Upper lobe of left lung (tissue), 6 donors: Measurements from ENCODE around the gene STYK1. TPM values are rescaled to one million over a fixed set of nuclear protein-coding genes. Genes with fewer than 3 reads are reported as not detected.

Experiments used
- ATAC-seq, 2 donors: fragments of 200-7000 bp; cut with Tn5 transposase; one replicate each; pipeline ENCODE4 v1.9.1; 2022; ENCODE audit warnings: mild to moderate bottlenecking in 2 of 2, moderate library complexity in 2 of 2; ENCODE audit not compliant: low FRiP score in 2 of 2
- DNase-seq, 2 donors: peaks; one replicate each; pipeline ENCODE4 v3.0.0-alpha.2; 2019 to 2020
- H3K27ac ChIP-seq, 4 donors: fragments of 200-600 bp; sonication (generic); one replicate each; pipeline ENCODE4 v1.5.1; 2016 to 2019
- H3K27me3 ChIP-seq, 4 donors: fragments of 200-600 bp; sonication (generic); one replicate each; pipeline ENCODE4 v1.5.1; 2017 to 2019
- H3K36me3 ChIP-seq, 4 donors: fragments of 200-600 bp; sonication (generic); one replicate each; pipeline ENCODE4 v1.5.1; 2016 to 2019
- H3K4me1 ChIP-seq, 4 donors: fragments of 200-600 bp; sonication (generic); one replicate each; pipeline ENCODE4 v1.5.1; 2018 to 2019
- H3K4me3 ChIP-seq, 4 donors: fragments of 200-600 bp; sonication (generic); one replicate each; pipeline ENCODE4 v1.5.1; 2017 to 2019; ENCODE audit warnings: mild to moderate bottlenecking in 2 of 4, moderate library complexity in 1 of 4
- H3K9me3 ChIP-seq, 4 donors: fragments of 200-600 bp; sonication (generic); one replicate each; pipeline ENCODE4 v1.5.1; 2018 to 2019
- CTCF ChIP-seq, 6 experiments: fragments of 450-650 bp in 4 of 6; fragments of 200-600 bp in 2 of 6; sonication (generic) in 2 of 6; IDR thresholded peaks; one replicate each; pipeline ENCODE4 v1.5.1; 2016 to 2019; ENCODE audit warnings: antibody characterized with exemption in 6 of 6
- EP300 ChIP-seq, 4 donors: sonication (generic); formaldehyde crosslinking; IDR thresholded peaks; one replicate each; pipeline ENCODE4 v1.5.1; 2017; ENCODE audit warnings: antibody characterized with exemption in 4 of 4, control low read depth in 2 of 4
- POLR2A ChIP-seq, 4 donors: fragments of 450-650 bp; IDR thresholded peaks; one replicate each; pipeline ENCODE4 v1.5.1; 2016 to 2017; ENCODE audit warnings: antibody characterized with exemption in 4 of 4, mild to moderate bottlenecking in 2 of 4
- POLR2AphosphoS5 ChIP-seq, 2 donors: sonication (generic); formaldehyde crosslinking; IDR thresholded peaks; one replicate each; pipeline ENCODE4 v1.5.1; 2017; ENCODE audit warnings: antibody characterized with exemption in 2 of 2
- WGBS, 2 donors: methylation state at CpG; one replicate each; pipeline ENCODE4 v1.1.5; 2017 to 2018; 5-methylcytosine and 5-hydroxymethylcytosine counted together
- total RNA-seq, 6 donors: library from RNA; depleted of rRNA in 4 of 6; stranded (reverse); fragments of >200 nt in 4 of 6; gene quantifications; one replicate each; pipeline versions ENCODE4 v1.1.0 to v1.2.1, GENCODE V29; 2016 to 2021
- donor health status: DM: no; HTN: no; CAD: no; lungs with moderate emphysema.
- donor health status: DM: no; HTN: yes; CAD: no; lungs with severe emphysema.

The STYK1 gene, protein sequence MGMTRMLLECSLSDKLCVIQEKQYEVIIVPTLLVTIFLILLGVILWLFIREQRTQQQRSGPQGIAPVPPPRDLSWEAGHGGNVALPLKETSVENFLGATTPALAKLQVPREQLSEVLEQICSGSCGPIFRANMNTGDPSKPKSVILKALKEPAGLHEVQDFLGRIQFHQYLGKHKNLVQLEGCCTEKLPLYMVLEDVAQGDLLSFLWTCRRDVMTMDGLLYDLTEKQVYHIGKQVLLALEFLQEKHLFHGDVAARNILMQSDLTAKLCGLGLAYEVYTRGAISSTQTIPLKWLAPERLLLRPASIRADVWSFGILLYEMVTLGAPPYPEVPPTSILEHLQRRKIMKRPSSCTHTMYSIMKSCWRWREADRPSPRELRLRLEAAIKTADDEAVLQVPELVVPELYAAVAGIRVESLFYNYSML
- 10 to 100 TPM in 1 of 6 donors, 1 to 10 TPM in 4, under 1 TPM in 1; 0.30 to 21.9 (median 1.1) TPM for total RNA-seq

- Histone ChIP-seq H3K36me3 (no peaks in the 10 kb centered on the region), H3K27ac (peak within 1 kb of the TSS in 2 of 4 donors; percentile 50 to 66), H3K4me3 (peak within 1 kb of the TSS; percentile 20 to 54 (median 48)), H3K4me1 (peaks cover 8 to 12% (median 11%) of the 10 kb centered on the region in 4 donors), H3K9me3 (no peaks in the 10 kb centered on the region), H3K27me3 (no peaks in the 10 kb centered on the region)
- TF ChIP-seq POLR2AphosphoS5 (IDR thresholded peaks at IDR 0.05) (peak in 1 of 2 donors; percentile 43), CTCF (IDR thresholded peaks at IDR 0.05) (peak; percentile 70 to 87 (median 82)), POLR2A (IDR thresholded peaks at IDR 0.05) (no peak)
- 1% methylated on average over 25 to 31 of the region's 35 CpGs for WGBS, 2 donors
- DNase-seq = peak; percentile 75 to 94
- ATAC-seq = peak; percentile 76 to 90
Measured at GRCh38 chr12:10673659-10674384, at the start of gene STYK1. STYK1 (minus strand) TSS chr12:10674052; CDS start chr12:10634618, 39,434 bp downstream.

- peak; percentile 40 to 90 for TF ChIP-seq POLR2AphosphoS5 (IDR thresholded peaks at IDR 0.05)
- TF ChIP-seq POLR2A (IDR thresholded peaks at IDR 0.05) = peak in 3 of 4 donors; percentile 75 to 82 (median 78)
- TF ChIP-seq EP300 (IDR thresholded peaks at IDR 0.05) = peak in 1 of 4 donors; percentile 53
- no peak for TF ChIP-seq CTCF (IDR thresholded peaks at IDR 0.05)
- peaks cover 0 to 5% (median 0%) of the 10 kb centered on the region in 4 donors for H3K36me3 ChIP-seq
- peak within 1 kb of the TSS; percentile 81 to 94 (median 88) for H3K4me3 ChIP-seq
- peak within 1 kb of the TSS; percentile 94 to 99 (median 98) for H3K27ac ChIP-seq
- ATAC-seq (peak; percentile 85 to 88), DNase-seq (peak; percentile 90 to 94)
- peaks cover 0 to 6% (median 0%) of the 10 kb centered on the region in 4 donors for H3K27me3 ChIP-seq
- no peaks in the 10 kb centered on the region for H3K9me3 ChIP-seq
- 0 to 1% methylated on average over 5 to 21 of the region's 95 CpGs for WGBS, 2 donors
- H3K4me1 ChIP-seq = peaks cover 31 to 46% (median 37%) of the 10 kb centered on the region in 4 donors
Measured at GRCh38 chr12:10722905-10723746, 49.3 kb upstream of the STYK1 start, which contains the start of gene YBX3. YBX3 (minus strand) TSS chr12:10723323; CDS start chr12:10723111, 212 bp downstream.

- WGBS, 2 donors = 0% methylated on average over 8 to 35 of the region's 36 CpGs
- H3K4me1 ChIP-seq = peaks cover 38 to 51% (median 43%) of the 10 kb centered on the region in 4 donors
Measured at GRCh38 chr12:10722502-10722904, 48.7 kb upstream of the STYK1 start.

More at GRCh38 chr12:10722502-10722904, 48.7 kb upstream of the STYK1 start:
- peak; percentile 68 to 73 for ATAC-seq
- H3K27ac ChIP-seq = peak overlapping the region; percentile 94 to 99 (median 98)
- H3K4me3 ChIP-seq = peak overlapping the region; percentile 81 to 94 (median 88)
- H3K9me3 ChIP-seq = no peaks in the 10 kb centered on the region
- TF ChIP-seq POLR2AphosphoS5 (IDR thresholded peaks at IDR 0.05) (peak in 1 of 2 donors; percentile 4), CTCF (IDR thresholded peaks at IDR 0.05) (peak in 3 of 6 experiments; percentile 28 to 42 (median 40)), POLR2A (IDR thresholded peaks at IDR 0.05) (peak in 1 of 4 donors; percentile 43), EP300 (IDR thresholded peaks at IDR 0.05) (no peak)
- DNase-seq = peak; percentile 31 to 91
- H3K36me3 ChIP-seq = peaks cover 0 to 11% (median 0%) of the 10 kb centered on the region in 4 donors
- peaks cover 0 to 6% (median 0%) of the 10 kb centered on the region in 4 donors for H3K27me3 ChIP-seq
